Stomach (tissue), 9 donors: ENCODE data around the gene GTSE1. TPM values are rescaled to one million over a fixed set of nuclear protein-coding genes. Genes with fewer than 3 reads are reported as not detected.

ENCODE experiments used
- DNase-seq, 2 donors: peaks; one replicate each; pipeline versions ENCODE4 v3.0.0 to v3.0.0-alpha.2; 2013 to 2019
- H3K27ac ChIP-seq, 5 donors: fragments of 200-600 bp in 4 of 5; sonication (generic) in 4 of 5; one replicate each; pipeline ENCODE4 v1.5.1; 2013 to 2019; ENCODE audit warnings: mild to moderate bottlenecking in 1 of 5, moderate library complexity in 1 of 5
- H3K27me3 ChIP-seq, 3 donors: fragments of 200-600 bp; sonication (generic); one replicate each; pipeline ENCODE4 v1.5.1; 2017 to 2019; ENCODE audit warnings: mixed run types in 1 of 3
- H3K36me3 ChIP-seq, 4 donors: fragments of 200-600 bp; sonication (generic); 1 replicate in 3 of 4; 2 replicates in 1 of 4; pipeline ENCODE4 v1.5.1; 2016 to 2019
- H3K4me1 ChIP-seq, 4 donors: fragments of 200-600 bp; sonication (generic); one replicate each; pipeline ENCODE4 v1.5.1; 2016 to 2019
- H3K4me3 ChIP-seq, 4 donors: fragments of 200-600 bp; sonication (generic) in 3 of 4; one replicate each; pipeline ENCODE4 v1.5.1; 2016 to 2019; ENCODE audit warnings: mild to moderate bottlenecking in 1 of 4
- H3K9me3 ChIP-seq, 4 donors: fragments of 200-600 bp; sonication (generic); one replicate each; pipeline ENCODE4 v1.5.1; 2016 to 2019
- EP300 ChIP-seq: sonication (generic); formaldehyde crosslinking; IDR thresholded peaks from one replicate; pipeline ENCODE4 v1.6.1; 2017; ENCODE audit warnings: antibody characterized with exemption
- POLR2A ChIP-seq, 4 donors: fragments of 450-650 bp; IDR thresholded peaks; one replicate each; pipeline ENCODE4 v1.6.1; 2016; ENCODE audit warnings: antibody characterized with exemption in 4 of 4, control low read depth in 2 of 4, mild to moderate bottlenecking in 1 of 4, moderate library complexity in 1 of 4
- POLR2AphosphoS5 ChIP-seq, 3 donors: sonication (generic); formaldehyde crosslinking; IDR thresholded peaks; one replicate each; pipeline ENCODE4 v1.6.1; 2016; ENCODE audit warnings: antibody characterized with exemption in 3 of 3
- WGBS, 5 donors: extraction: QIAGEN DNeasy Blood & Tissue Kit in 3 of 5; methylation state at CpG; one replicate each; pipeline versions ENCODE4 v1.1.5 to v1.1.7; 2013 to 2018; 5-methylcytosine and 5-hydroxymethylcytosine counted together
- intact Hi-C: fragments of 100-400 bp; cut with DNase I; formaldehyde crosslinking; loops from one replicate; pipeline ENCODE4 v1.15.1; 2023; ENCODE audit warnings: low total_unique reads
- polyA plus RNA-seq, 3 donors: library from polyadenylated mRNA; stranded (reverse); fragments of 200-250 nt; gene quantifications; one replicate each; pipeline ENCODE4 v1.2.3, GENCODE V29; 2013
- total RNA-seq, 5 donors: library from RNA; depleted of rRNA; stranded (reverse); fragments of >200 nt; gene quantifications; one replicate each; pipeline versions ENCODE4 v1.1.0 to v1.2.3, GENCODE V29; 2014 to 2016
- TF ChIP-seq, protein P1 (sequence below), 7 experiments: fragments of 450-650 bp in 4 of 7; fragments of 200-600 bp in 3 of 7; sonication (generic) in 3 of 7; IDR thresholded peaks; one replicate each; pipeline ENCODE4 v1.5.1; 2016 to 2019; ENCODE audit warnings: antibody characterized with exemption in 7 of 7, control low read depth in 2 of 7, mild to moderate bottlenecking in 1 of 7
- donor health status: healthy with polysubstance abuse.
- donor health status: Bipolar disorder and iron deficiency.
- donor health status: healthy.

The GTSE1 gene
- total and polyA plus RNA-seq, 8 donors, result 1.1 to 64.0 (median 4.2) TPM

DNA sequence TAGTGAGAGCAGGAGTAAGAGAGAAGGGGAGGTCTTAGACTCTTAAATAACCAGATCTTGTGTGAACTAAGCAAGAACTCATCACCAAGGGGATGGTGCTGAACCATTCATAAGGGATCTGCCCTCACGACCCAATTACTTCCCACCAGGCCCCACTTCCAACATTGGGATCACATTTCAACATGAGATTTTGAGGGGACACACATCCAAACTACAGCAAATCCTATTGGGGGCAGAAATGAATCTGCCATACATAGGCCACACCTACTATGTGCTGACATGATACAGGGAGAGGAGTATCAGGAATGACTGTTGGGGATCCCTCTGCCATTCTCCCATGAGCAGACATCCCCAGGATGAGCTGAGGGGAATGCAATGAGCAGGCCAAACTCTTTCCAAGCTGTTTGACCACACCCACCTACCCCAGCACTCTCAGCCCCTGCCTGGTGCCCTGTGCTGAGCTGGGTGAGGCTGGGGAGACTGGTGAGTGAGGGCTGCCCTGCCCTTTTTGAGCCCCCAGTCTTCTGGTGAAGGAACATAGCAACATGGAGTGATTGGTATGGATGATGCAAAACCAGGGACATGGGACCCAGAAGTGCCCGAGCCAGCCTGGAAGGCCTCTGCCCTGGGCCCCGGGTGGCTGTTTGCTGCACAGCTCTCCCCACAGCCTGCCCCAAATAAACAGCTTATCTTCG is 1.2 kb upstream of the GTSE1 start:
- no peak for DNase-seq
- H3K36me3 ChIP-seq, result peaks cover 19 to 37% (median 35%) of the 10 kb centered on the region in 4 donors
- H3K27ac ChIP-seq, result peak overlapping the region; percentile 90 to 96 (median 91)
- TF ChIP-seq EP300, result no peak
- no peak for TF ChIP-seq POLR2A (IDR thresholded peaks at IDR 0.05)
- no peak for TF ChIP-seq POLR2AphosphoS5 (IDR thresholded peaks at IDR 0.05)
- TF ChIP-seq, protein P1, sequence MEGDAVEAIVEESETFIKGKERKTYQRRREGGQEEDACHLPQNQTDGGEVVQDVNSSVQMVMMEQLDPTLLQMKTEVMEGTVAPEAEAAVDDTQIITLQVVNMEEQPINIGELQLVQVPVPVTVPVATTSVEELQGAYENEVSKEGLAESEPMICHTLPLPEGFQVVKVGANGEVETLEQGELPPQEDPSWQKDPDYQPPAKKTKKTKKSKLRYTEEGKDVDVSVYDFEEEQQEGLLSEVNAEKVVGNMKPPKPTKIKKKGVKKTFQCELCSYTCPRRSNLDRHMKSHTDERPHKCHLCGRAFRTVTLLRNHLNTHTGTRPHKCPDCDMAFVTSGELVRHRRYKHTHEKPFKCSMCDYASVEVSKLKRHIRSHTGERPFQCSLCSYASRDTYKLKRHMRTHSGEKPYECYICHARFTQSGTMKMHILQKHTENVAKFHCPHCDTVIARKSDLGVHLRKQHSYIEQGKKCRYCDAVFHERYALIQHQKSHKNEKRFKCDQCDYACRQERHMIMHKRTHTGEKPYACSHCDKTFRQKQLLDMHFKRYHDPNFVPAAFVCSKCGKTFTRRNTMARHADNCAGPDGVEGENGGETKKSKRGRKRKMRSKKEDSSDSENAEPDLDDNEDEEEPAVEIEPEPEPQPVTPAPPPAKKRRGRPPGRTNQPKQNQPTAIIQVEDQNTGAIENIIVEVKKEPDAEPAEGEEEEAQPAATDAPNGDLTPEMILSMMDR (IDR thresholded peaks at IDR 0.05), result no peak
- intact Hi-C loops, result no loop called here
- H3K27me3 ChIP-seq, result no peaks in the 10 kb centered on the region
- peaks cover 0 to 12% (median 5%) of the 10 kb centered on the region in 4 donors for H3K9me3 ChIP-seq
- 54 to 63% (median 57%) methylated on average over 4 of the region's 4 CpGs for whole genome bisulfite sequencing, 5 donors
- H3K4me3 ChIP-seq, result peak overlapping the region; percentile 55 to 87 (median 60)
- peaks cover 16 to 26% (median 22%) of the 10 kb centered on the region in 4 donors for H3K4me1 ChIP-seq

DNA sequence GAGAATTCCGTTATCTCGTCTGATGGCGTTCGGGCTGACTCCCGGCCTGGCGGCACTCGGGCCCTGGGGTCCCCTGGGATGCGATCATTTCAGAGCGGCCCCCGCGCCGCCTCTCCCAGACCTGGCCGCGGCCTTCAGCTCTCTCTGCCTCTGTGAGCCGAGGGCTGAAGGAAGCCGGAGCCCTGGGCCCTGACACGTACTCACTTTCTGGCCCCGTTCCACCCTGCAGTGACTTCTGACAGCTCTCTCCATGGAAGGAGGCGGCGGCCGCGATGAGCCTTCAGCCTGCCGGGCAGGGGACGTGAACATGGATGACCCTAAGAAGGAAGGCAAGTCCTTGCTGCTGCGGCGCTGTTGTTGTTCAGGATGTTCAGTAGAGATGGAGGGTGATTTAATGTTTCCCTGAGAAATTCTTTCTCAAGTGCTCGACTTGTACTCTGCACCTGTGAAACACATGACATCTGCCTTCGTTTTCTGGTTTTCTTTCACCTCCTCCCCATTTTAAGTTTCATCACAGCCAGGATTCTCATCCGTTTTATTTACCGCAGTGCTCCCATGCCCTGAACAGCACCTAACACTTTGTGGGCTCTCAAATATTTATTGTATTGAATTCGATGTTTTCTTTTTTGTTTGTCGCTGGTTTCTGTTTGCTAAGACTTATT is 612 bp downstream of the GTSE1 start:
- Histone ChIP-seq H3K4me3 (peak overlapping the region; percentile 55 to 87 (median 60)), H3K27ac (peak overlapping the region in 2 of 5 donors; percentile 91), H3K4me1 (peaks cover 16 to 26% (median 22%) of the 10 kb centered on the region in 4 donors), H3K36me3 (peaks cover 6 to 18% (median 17%) of the 10 kb centered on the region in 4 donors), H3K27me3 (no peaks in the 10 kb centered on the region), H3K9me3 (no peaks in the 10 kb centered on the region)
- DNase-seq, result peak in 1 of 2 donors; percentile 53
- intact Hi-C loops, result no loop called here
- WGBS, 5 donors, result 3 to 9% (median 3%) methylated on average over 16 to 32 of the region's 32 CpGs
- TF ChIP-seq POLR2AphosphoS5 (IDR thresholded peaks at IDR 0.05) (no peak), EP300 (no peak), POLR2A (IDR thresholded peaks at IDR 0.05) (no peak)
- TF ChIP-seq, protein P1 (IDR thresholded peaks at IDR 0.05), result no peak

DNA sequence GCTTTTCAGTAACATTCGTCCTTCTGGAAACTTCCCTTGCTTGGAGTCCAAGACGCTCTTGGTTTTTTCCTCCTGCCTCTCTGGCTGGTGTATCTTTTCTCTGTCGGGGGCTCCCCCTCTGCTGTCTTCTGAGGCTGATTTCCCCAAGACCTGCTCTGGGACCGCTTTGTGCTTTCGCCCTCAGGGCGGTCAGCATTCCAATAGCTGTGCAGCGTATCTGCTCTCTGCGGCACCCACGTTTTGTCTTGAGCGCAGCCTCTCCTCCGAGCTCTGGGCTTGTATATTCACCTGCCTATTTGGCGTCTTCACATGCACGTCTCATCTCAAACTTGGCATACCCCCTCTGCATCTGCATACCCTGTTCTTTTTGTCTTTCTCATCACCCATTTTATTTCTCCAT is 2.4 kb downstream of the GTSE1 start:
- no peaks in the 10 kb centered on the region for H3K9me3 ChIP-seq
- no peaks in the 10 kb centered on the region for H3K27me3 ChIP-seq
- H3K36me3 ChIP-seq, result no peaks in the 10 kb centered on the region
- no peak overlapping the region for H3K27ac ChIP-seq
- no peak for TF ChIP-seq POLR2AphosphoS5 (IDR thresholded peaks at IDR 0.05)
- TF ChIP-seq, protein P1 (IDR thresholded peaks at IDR 0.05), result no peak
- TF ChIP-seq POLR2A (IDR thresholded peaks at IDR 0.05), result no peak
- no peak for TF ChIP-seq EP300
- intact Hi-C loops, result no loop called here
- DNase-seq, result no peak
- H3K4me3 ChIP-seq, result no peak overlapping the region
- peaks cover 16 to 26% (median 22%) of the 10 kb centered on the region in 4 donors for H3K4me1 ChIP-seq
- 94 to 98% (median 95%) methylated on average over 13 of the region's 13 CpGs for WGBS, 5 donors

DNA sequence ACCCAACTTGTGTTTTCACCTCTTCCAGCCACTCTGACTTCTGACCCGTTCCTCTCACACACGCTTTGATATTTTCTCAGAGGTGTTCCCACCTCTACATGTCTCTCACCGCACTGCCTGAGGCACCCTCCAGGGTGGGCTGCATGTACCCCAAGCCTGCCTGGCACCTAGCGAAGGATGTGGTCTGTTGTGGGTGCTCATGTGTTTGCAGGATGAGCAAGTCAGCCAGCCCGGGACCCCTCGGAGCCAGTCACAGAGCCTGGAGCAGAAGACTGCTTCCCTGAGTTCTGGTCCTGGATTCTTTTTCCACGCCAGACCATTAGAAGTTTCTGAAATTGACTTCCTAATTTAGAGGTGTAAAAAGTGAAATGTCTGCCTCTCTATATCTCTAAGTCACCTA is 3.8 kb downstream of the GTSE1 start:
- TF ChIP-seq EP300 (no peak), POLR2AphosphoS5 (IDR thresholded peaks at IDR 0.05) (no peak), POLR2A (IDR thresholded peaks at IDR 0.05) (no peak)
- TF ChIP-seq, protein P1 (IDR thresholded peaks at IDR 0.05), result no peak
- no peaks in the 10 kb centered on the region for H3K36me3 ChIP-seq
- no peaks in the 10 kb centered on the region for H3K9me3 ChIP-seq
- no peaks in the 10 kb centered on the region for H3K27me3 ChIP-seq
- peaks cover 16 to 24% (median 19%) of the 10 kb centered on the region in 4 donors for H3K4me1 ChIP-seq
- no peak for DNase-seq
- WGBS, 5 donors, result 92 to 98% (median 97%) methylated on average over 7 of the region's 7 CpGs
- H3K27ac ChIP-seq, result no peak overlapping the region
- H3K4me3 ChIP-seq, result no peak overlapping the region
- intact Hi-C loops, result no loop called here
